Right renal pelvis (tissue), 4 donors: ENCODE data around the gene ACAN. TPM values are rescaled to one million over a fixed set of nuclear protein-coding genes. Genes with fewer than 3 reads are reported as not detected.
"Not testable (repeated sequence)": the region's sequence is repeated elsewhere in the genome, so short reads cannot be mapped to it uniquely, and the experiment has no call there.

ENCODE experiments used
- DNase-seq, 4 donors: peaks; one replicate each; pipeline ENCODE4 v3.0.0-alpha.2; 2013; ENCODE audit warnings: low read depth in 4 of 4, low spot score in 3 of 4, missing footprints in 1 of 4
- polyA plus RNA-seq, 4 donors: library from polyadenylated mRNA; unstranded; fragments of 120-200 nt; gene quantifications; one replicate each; pipeline ENCODE4 v1.2.1, GENCODE V29; 2013; ENCODE audit not compliant: insufficient read length in 4 of 4

ACAN gene
- polyA plus RNA-seq, 4 donors = 3.1 to 6.3 (median 5.3) TPM

- no peak for DNase-seq
These were observed 112.1 kb downstream of the ACAN start for GRCh38 chr15:88915354-88915753.

- no peak for DNase-seq
These were observed 114.5 kb downstream of the ACAN start for GRCh38 chr15:88917760-88918159.

GRCh38 chr15:88918738-88919137 is 115.5 kb downstream of the ACAN start:
- no peak for DNase-seq

GRCh38 chr15:88920186-88920891 is 117.1 kb downstream of the ACAN start:
- DNase-seq = no peak

GRCh38 chr15:88920892-88921435 is 117.7 kb downstream of the ACAN start:
- DNase-seq = not testable (repeated sequence)

Other genes starting within 250 kb of the ACAN start
- 1 to 10 TPM; 5.7 to 7.0 (median 6.6) TPM for gene AEN, start 182.1 kb upstream of the ACAN start, polyA plus RNA-seq
- gene ISG20, start 164.4 kb upstream of the ACAN start, polyA plus RNA-seq = 1 to 10 TPM in 2 of 4 donors, under 1 TPM in 2; 0.39 to 1.8 (median 0.89) TPM
- gene HAPLN3, start 92.1 kb downstream of the ACAN start, polyA plus RNA-seq = 1 to 10 TPM; 2.9 to 4.7 (median 3.2) TPM
- 100 to 1,000 TPM in 3 of 4 donors, 10 to 100 TPM in 1; 86.8 to 144 (median 104) TPM for gene MFGE8, start 109.9 kb downstream of the ACAN start, polyA plus RNA-seq